Panc1 (cell line): Measurements from ENCODE around the gene HNRNPLL. TPM values are rescaled to one million over a fixed set of nuclear protein-coding genes. Genes with fewer than 3 reads are reported as not detected.
A peak's percentile ranks its signal among the peaks of the same experiment; 100 is the strongest.

Experiments
- ATAC-seq: fragments of 200-7000 bp; cut with Tn5 transposase; 2 replicates; pipeline ENCODE4 v1.9.1; 2020; ENCODE audit warnings: mild to moderate bottlenecking, moderate library complexity
- BruUV-seq: library from RNA; stranded (reverse); fragments of 400-500 nt; replicated peaks from 2 replicates; lab custom pipeline; 2021; lab: Mats Ljungman, UMichigan
- CTCF ChIA-PET: fragments of 300-600 bp; sonication (Branson Sonifier 250); formaldehyde crosslinking; loops from one replicate; lab custom pipeline; 2022; ENCODE audit warnings: antibody characterized with exemption; lab: Charles Lee
- POLR2A ChIA-PET: fragments of 300-600 bp; sonication (Branson Sonifier 250); formaldehyde crosslinking; loops from one replicate; lab custom pipeline; 2022; ENCODE audit warnings: antibody characterized with exemption; lab: Charles Lee
- DNase-seq: peaks from one replicate; pipeline ENCODE4 v3.0.0-alpha.2; 2010; ENCODE audit warnings: low read depth, low spot score
- H3K27ac ChIP-seq: 2 replicates; pipeline ENCODE4 v1.5.1; 2011; ENCODE audit warnings: mild to moderate bottlenecking, low read length, inconsistent platforms
- H3K27me3 ChIP-seq: fragments of 200-500 bp; sonication (Bioruptor generic); 2 replicates; pipeline ENCODE4 v1.6.0; 2014; ENCODE audit warnings: low read length, inconsistent platforms; ENCODE audit not compliant: control insufficient read depth, insufficient read depth
- H3K36me3 ChIP-seq: fragments of 200-500 bp; sonication (Bioruptor generic); 2 replicates; pipeline ENCODE4 v1.5.1; 2014; ENCODE audit warnings: inconsistent platforms, mild to moderate bottlenecking, low read length, moderate library complexity; ENCODE audit not compliant: control insufficient read depth, insufficient read depth
- H3K4me1 ChIP-seq: 2 replicates; pipeline ENCODE4 v1.5.1; 2011; ENCODE audit warnings: inconsistent platforms, mild to moderate bottlenecking, low read length, moderate library complexity; ENCODE audit not compliant: control insufficient read depth, insufficient read depth
- H3K4me3 ChIP-seq, 2 experiments: 2 replicates each; pipeline ENCODE4 v1.5.1; 2011 to 2012; ENCODE audit warnings: low read depth in 2 of 2, low read length in 2 of 2, mild to moderate bottlenecking in 2 of 2, inconsistent platforms in 1 of 2, moderate library complexity in 1 of 2
- H3K9me3 ChIP-seq: fragments of 200-500 bp; sonication (Bioruptor generic); 2 replicates; pipeline ENCODE4 v1.5.1; 2014; ENCODE audit warnings: low read depth, mild to moderate bottlenecking, inconsistent platforms, low read length, moderate library complexity; ENCODE audit not compliant: control insufficient read depth, insufficient read depth
- CTCF ChIP-seq: fragments of 450-650 bp; IDR thresholded peaks from 2 replicates; pipeline ENCODE4 v1.5.1; 2017; ENCODE audit warnings: mild to moderate bottlenecking
- POLR2AphosphoS5 ChIP-seq: IDR thresholded peaks from 2 replicates; pipeline ENCODE4 v1.6.1; 2012; ENCODE audit warnings: mild to moderate bottlenecking, low read depth, low read length, moderate library complexity
- SIN3A ChIP-seq: IDR thresholded peaks from 2 replicates; pipeline ENCODE4 v1.6.1; 2012; ENCODE audit warnings: low read depth, mild to moderate bottlenecking, low read length, moderate library complexity, borderline replicate concordance; ENCODE audit not compliant: insufficient read depth
- TCF7L2 ChIP-seq: IDR thresholded peaks from 2 replicates; pipeline ENCODE4 v1.6.1; 2011; ENCODE audit warnings: mild to moderate bottlenecking, low read depth, low read length, inconsistent platforms
- in situ Hi-C: cut with HindIII; loops from 2 replicates; pipeline ENCODE4 v1.10.0; 2016; ENCODE audit warnings: low sequenced_read_pairs, low pct_unique_long_range_greater_than_20kb
- intact Hi-C: fragments of 100-400 bp; cut with micrococcal nuclease; formaldehyde crosslinking; loops from one replicate; pipeline ENCODE4 v1.10.0; 2022; ENCODE audit not compliant: unreplicated experiment
- total RNA-seq: library from RNA; stranded (reverse); gene quantifications from one replicate; pipeline ENCODE4 v1.2.1, GENCODE V29; 2021; ENCODE audit not compliant: unreplicated experiment
- TF ChIP-seq, protein P1 (sequence below), 2 experiments: IDR thresholded peaks; 2 replicates each; pipeline ENCODE4 v1.6.1; 2011 to 2012; ENCODE audit warnings: low read depth in 2 of 2, control low read depth in 1 of 2, low read length in 1 of 2, mild to moderate bottlenecking in 1 of 2, moderate library complexity in 1 of 2; ENCODE audit not compliant: insufficient read depth in 1 of 2

HNRNPLL gene
- total RNA-seq, 1 experiment from 2014 or later = 69.8 TPM

DNA sequence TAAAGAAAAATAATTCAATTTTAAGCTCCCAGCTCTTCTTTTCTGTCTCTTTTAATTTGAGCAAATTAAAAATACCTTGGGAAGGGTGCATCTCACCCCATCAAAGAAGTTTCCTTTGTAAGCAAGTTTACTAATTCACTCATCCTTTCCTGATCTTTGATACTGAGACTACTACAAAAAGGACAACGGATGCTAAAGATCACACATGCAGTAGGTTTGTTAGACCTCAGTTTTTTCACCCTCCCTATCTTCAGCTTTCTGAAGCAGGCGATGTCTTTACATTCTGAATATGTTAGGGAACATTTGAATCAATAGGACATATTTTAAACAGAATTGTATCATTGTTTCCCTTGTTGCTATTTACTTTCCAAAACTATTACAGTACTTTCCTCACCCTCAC lies 6.0 kb upstream of the HNRNPLL start:
- ATAC-seq = no peak
- CTCF ChIA-PET = no interaction called here
- Histone ChIP-seq H3K36me3 (no peaks in the 10 kb centered on the region), H3K4me3 (no peak overlapping the region), H3K9me3 (no peaks in the 10 kb centered on the region), H3K27me3 (no peaks in the 10 kb centered on the region), H3K4me1 (peaks cover 16% of the 10 kb centered on the region; the same call in 1 of the 2 replicates), H3K27ac (no peak overlapping the region)
- in situ Hi-C loops = no loop called here
- no TSS peak for BruUV-seq
- no peak for DNase-seq
- intact Hi-C loops = no loop called here
- TF ChIP-seq, protein P1, sequence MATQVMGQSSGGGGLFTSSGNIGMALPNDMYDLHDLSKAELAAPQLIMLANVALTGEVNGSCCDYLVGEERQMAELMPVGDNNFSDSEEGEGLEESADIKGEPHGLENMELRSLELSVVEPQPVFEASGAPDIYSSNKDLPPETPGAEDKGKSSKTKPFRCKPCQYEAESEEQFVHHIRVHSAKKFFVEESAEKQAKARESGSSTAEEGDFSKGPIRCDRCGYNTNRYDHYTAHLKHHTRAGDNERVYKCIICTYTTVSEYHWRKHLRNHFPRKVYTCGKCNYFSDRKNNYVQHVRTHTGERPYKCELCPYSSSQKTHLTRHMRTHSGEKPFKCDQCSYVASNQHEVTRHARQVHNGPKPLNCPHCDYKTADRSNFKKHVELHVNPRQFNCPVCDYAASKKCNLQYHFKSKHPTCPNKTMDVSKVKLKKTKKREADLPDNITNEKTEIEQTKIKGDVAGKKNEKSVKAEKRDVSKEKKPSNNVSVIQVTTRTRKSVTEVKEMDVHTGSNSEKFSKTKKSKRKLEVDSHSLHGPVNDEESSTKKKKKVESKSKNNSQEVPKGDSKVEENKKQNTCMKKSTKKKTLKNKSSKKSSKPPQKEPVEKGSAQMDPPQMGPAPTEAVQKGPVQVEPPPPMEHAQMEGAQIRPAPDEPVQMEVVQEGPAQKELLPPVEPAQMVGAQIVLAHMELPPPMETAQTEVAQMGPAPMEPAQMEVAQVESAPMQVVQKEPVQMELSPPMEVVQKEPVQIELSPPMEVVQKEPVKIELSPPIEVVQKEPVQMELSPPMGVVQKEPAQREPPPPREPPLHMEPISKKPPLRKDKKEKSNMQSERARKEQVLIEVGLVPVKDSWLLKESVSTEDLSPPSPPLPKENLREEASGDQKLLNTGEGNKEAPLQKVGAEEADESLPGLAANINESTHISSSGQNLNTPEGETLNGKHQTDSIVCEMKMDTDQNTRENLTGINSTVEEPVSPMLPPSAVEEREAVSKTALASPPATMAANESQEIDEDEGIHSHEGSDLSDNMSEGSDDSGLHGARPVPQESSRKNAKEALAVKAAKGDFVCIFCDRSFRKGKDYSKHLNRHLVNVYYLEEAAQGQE (IDR thresholded peaks at IDR 0.05; ENCODE audit: insufficient read depth in 1 of 2, low read depth in 2 of 2, low read length in 1 of 2) = no peak
- TF ChIP-seq TCF7L2 (no peak), CTCF (no peak), POLR2AphosphoS5 (no peak), SIN3A (no peak)
- POLR2A ChIA-PET = no interaction called here

GRCh38 chr2:38605298-38605830 lies 2.6 kb upstream of the HNRNPLL start:
- no peak overlapping the region for H3K4me3 ChIP-seq
- no peaks in the 10 kb centered on the region for H3K27me3 ChIP-seq
- intact Hi-C loops = no loop called here
- in situ Hi-C loops = no loop called here
- DNase-seq (no peak), ATAC-seq (no peak)
- CTCF ChIA-PET = interaction anchor here (0.8 kb wide), 1 partner anchor 24 kb away, joined by 3 read pairs; no protein-coding TSS in a partner anchor
- no peak for TF ChIP-seq SIN3A
- no peak for TF ChIP-seq CTCF
- TF ChIP-seq POLR2AphosphoS5 = no peak
- no peak for TF ChIP-seq TCF7L2
- TF ChIP-seq, protein P1 (IDR thresholded peaks at IDR 0.05; ENCODE audit: insufficient read depth in 1 of 2, low read depth in 2 of 2, low read length in 1 of 2) = no peak
- peaks cover 5% of the 10 kb centered on the region; the same call in 1 of the 2 replicates for H3K36me3 ChIP-seq
- POLR2A ChIA-PET = no interaction called here
- H3K27ac ChIP-seq = peak overlapping the region; percentile 64; the same call in 1 of the 2 replicates
- peaks cover 18% of the 10 kb centered on the region; the same call in 1 of the 2 replicates for H3K4me1 ChIP-seq
- no TSS peak for BruUV-seq
- H3K9me3 ChIP-seq = no peaks in the 10 kb centered on the region
